Heart left ventricle (tissue), 16 donors: ENCODE measurements around the gene BDH2. TPM values are rescaled to one million over a fixed set of nuclear protein-coding genes. Genes with fewer than 3 reads are reported as not detected.

ENCODE experiments used
- ATAC-seq, 4 donors: fragments of 200-7000 bp; cut with Tn5 transposase; one replicate each; pipeline ENCODE4 v1.9.1; 2020 to 2022; ENCODE audit warnings: moderate library complexity in 4 of 4, mild to moderate bottlenecking in 3 of 4, moderate number of reproducible peaks in 1 of 4
- DNase-seq, 5 donors: peaks; one replicate each; pipeline ENCODE4 v3.0.0-alpha.2; 2020
- H3K27ac ChIP-seq, 12 donors: fragments of 200-600 bp; sonication (generic) in 4 of 12; one replicate each; pipeline versions ENCODE4 v1.5.0 to v1.8.0; 2016 to 2022; ENCODE audit warnings: mild to moderate bottlenecking in 2 of 12
- H3K27me3 ChIP-seq, 9 donors: fragments of 200-600 bp; sonication (generic) in 2 of 9; one replicate each; pipeline versions ENCODE4 v1.5.1 to v1.8.0; 2016 to 2022; ENCODE audit warnings: mild to moderate bottlenecking in 3 of 9
- H3K36me3 ChIP-seq, 9 donors: fragments of 200-600 bp; sonication (generic) in 2 of 9; one replicate each; pipeline versions ENCODE4 v1.5.0 to v1.8.0; 2018 to 2022; ENCODE audit warnings: mild to moderate bottlenecking in 2 of 9
- H3K4me1 ChIP-seq, 12 donors: fragments of 200-600 bp; sonication (generic) in 4 of 12; one replicate each; pipeline versions ENCODE4 v1.5.0 to v1.8.0; 2016 to 2022; ENCODE audit warnings: mild to moderate bottlenecking in 3 of 12
- H3K4me3 ChIP-seq, 12 donors: fragments of 200-600 bp; sonication (generic) in 4 of 12; one replicate each; pipeline versions ENCODE4 v1.5.0 to v1.8.0; 2017 to 2022; ENCODE audit warnings: mild to moderate bottlenecking in 9 of 12, moderate library complexity in 4 of 12
- H3K9me3 ChIP-seq, 12 donors: fragments of 200-600 bp; sonication (generic) in 4 of 12; one replicate each; pipeline versions ENCODE4 v1.5.0 to v1.8.0; 2016 to 2022; ENCODE audit warnings: mild to moderate bottlenecking in 1 of 12
- POLR2A ChIP-seq, 2 donors: fragments of 450-650 bp; IDR thresholded peaks; one replicate each; pipeline ENCODE4 v1.6.1; 2017; ENCODE audit warnings: antibody characterized with exemption in 2 of 2, mild to moderate bottlenecking in 2 of 2, moderate library complexity in 2 of 2
- whole genome bisulfite sequencing, 4 donors: extraction: QIAGEN DNeasy Blood & Tissue Kit in 2 of 4; methylation state at CpG; one replicate each; pipeline versions ENCODE4 v1.1.5 to v1.1.7; 2013 to 2018; 5-methylcytosine and 5-hydroxymethylcytosine counted together
- intact Hi-C, 10 donors: fragments of 100-400 bp; cut with DNase I; formaldehyde crosslinking; loops; one replicate each; pipeline versions ENCODE4 v1.11.1 to v1.14.2; 2022
- polyA plus RNA-seq, 2 donors: library from polyadenylated mRNA; stranded (reverse); fragments of 200-250 nt; gene quantifications; one replicate each; pipeline ENCODE4 v1.2.3, GENCODE V29; 2013
- total RNA-seq, 9 donors: library from RNA; depleted of rRNA in 2 of 9; stranded (reverse); fragments of >200 nt in 2 of 9; fragmentation: NEBNext Ultra II Directional in 3 of 9; extraction: Animal tissue kit (Norgen Biotek cat#: 25700) in 3 of 9; gene quantifications; one replicate each; pipeline versions ENCODE4 v1.1.0 to v1.2.4, GENCODE V29; 2016 to 2023
- TF ChIP-seq, protein P1 (sequence below), 12 donors: fragments of 200-600 bp; sonication (generic) in 4 of 12; IDR thresholded peaks; one replicate each; pipeline versions ENCODE4 v1.5.0 to v1.8.0; 2018 to 2022; ENCODE audit warnings: antibody characterized with exemption in 12 of 12, mild to moderate bottlenecking in 5 of 12
- donor health status: ischemic (EF 13 %, LVEDD 7.1; RV severe dilation, severe dysfunction).
- donor health status: healthy with polysubstance abuse.
- donor health status: DM: no; HTN: yes; CAD: no.
- donor health status: DM: no; HTN: no; CAD: no.
- donor health status: ischemic (EF 25% LVEDD 6.9; RV normal size, moderate dysfunction).
- donor health status: ischemic (EF 25% LVEDD 5.7; RV mildly dilated, moderate dysfunction).
- donor health status: healthy.
- donor health status: DM: yes; HTN: yes; CAD: no.
- donor health status: ischemic (EF 35%, LVEDD 5.7; RV mildly dilated, moderate dysfunction).
- donor health status: nonischemic (EF 11% LVEDD 7.7; RV severe dilation, severe dysfunction).
- donor health status: DM: yes; HTN: yes; CAD: no.
- donor health status: PGD.
- donor health status: ischemic (EF 29% LVEDD 5.4; RV normal size, mild dysfunction).
- donor health status: nonischemic (EF 23%, LVEDD 6.1; RV moderate dilation, normal function).

The BDH2 gene
- total and polyA plus RNA-seq, 11 donors = 20.3 to 38.0 (median 25.0) TPM

DNA sequence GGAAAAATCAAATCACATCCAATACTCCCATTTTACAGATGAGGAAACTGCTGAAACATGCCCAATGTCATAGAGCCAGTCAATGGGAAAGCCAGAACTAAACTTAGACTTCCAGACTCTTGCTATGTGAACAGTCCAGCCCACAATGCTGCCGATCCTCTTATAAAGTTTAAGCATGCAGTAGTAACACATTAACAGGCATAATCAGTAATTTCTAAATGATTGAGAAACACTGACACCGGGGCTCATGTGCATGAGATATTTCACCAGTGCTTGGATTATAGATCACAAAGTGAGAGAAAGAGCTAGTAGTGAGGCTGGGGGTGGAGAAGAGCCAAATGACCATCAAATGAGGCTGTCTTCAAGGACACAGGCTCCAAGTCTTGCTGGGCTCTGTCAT lies 2.5 kb downstream of the BDH2 start:
- Histone ChIP-seq H3K4me1 (peaks cover 0 to 32% (median 14%) of the 10 kb centered on the region in 12 donors), H3K4me3 (no peak overlapping the region), H3K27me3 (no peaks in the 10 kb centered on the region), H3K36me3 (peaks cover 0 to 31% (median 5%) of the 10 kb centered on the region in 9 donors), H3K27ac (no peak overlapping the region), H3K9me3 (no peaks in the 10 kb centered on the region)
- TF ChIP-seq, protein P1, sequence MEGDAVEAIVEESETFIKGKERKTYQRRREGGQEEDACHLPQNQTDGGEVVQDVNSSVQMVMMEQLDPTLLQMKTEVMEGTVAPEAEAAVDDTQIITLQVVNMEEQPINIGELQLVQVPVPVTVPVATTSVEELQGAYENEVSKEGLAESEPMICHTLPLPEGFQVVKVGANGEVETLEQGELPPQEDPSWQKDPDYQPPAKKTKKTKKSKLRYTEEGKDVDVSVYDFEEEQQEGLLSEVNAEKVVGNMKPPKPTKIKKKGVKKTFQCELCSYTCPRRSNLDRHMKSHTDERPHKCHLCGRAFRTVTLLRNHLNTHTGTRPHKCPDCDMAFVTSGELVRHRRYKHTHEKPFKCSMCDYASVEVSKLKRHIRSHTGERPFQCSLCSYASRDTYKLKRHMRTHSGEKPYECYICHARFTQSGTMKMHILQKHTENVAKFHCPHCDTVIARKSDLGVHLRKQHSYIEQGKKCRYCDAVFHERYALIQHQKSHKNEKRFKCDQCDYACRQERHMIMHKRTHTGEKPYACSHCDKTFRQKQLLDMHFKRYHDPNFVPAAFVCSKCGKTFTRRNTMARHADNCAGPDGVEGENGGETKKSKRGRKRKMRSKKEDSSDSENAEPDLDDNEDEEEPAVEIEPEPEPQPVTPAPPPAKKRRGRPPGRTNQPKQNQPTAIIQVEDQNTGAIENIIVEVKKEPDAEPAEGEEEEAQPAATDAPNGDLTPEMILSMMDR (IDR thresholded peaks at IDR 0.05) = no peak
- TF ChIP-seq POLR2A (IDR thresholded peaks at IDR 0.05) = no peak
- no peak for DNase-seq
- intact Hi-C loops = loop anchor here (5.0 to 10.0 kb wide), 13 partner anchors 50 to 662 kb away; partner anchors contain the start of genes SLC9B1 (in 2 of the 10) and NFKB1 (in 1 of the 10)
- WGBS, 4 donors = 88 to 97% (median 93%) methylated on average over 2 of the region's 2 CpGs
- ATAC-seq = no peak

DNA sequence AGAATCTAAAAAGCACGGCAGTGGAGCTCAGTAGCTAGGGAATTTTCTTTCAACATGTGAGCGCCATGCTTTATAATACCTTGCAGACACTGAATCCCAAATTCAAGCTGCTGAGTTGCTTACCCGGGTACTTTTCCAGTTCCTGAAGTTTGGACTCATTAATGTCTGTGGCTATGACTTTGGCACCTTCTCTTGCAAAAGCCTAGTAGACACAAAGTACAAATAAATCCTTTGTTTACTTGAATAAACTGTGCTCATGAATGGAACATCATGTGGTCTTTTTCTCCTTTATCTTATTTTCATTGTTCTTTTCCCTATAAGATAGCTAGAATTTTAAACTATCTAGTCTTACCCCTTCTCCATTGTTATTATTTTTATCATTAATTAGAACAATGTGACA lies 4.6 kb downstream of the BDH2 start:
- Histone ChIP-seq H3K9me3 (no peaks in the 10 kb centered on the region), H3K36me3 (peaks cover 0 to 51% (median 22%) of the 10 kb centered on the region in 9 donors), H3K4me1 (peaks cover 0 to 32% (median 14%) of the 10 kb centered on the region in 12 donors), H3K27ac (no peak overlapping the region), H3K27me3 (no peaks in the 10 kb centered on the region), H3K4me3 (no peak overlapping the region)
- TF ChIP-seq, protein P1 (IDR thresholded peaks at IDR 0.05) = no peak
- no peak for TF ChIP-seq POLR2A (IDR thresholded peaks at IDR 0.05)
- ATAC-seq = no peak
- intact Hi-C loops = loop anchor here (5.0 to 10.0 kb wide), 13 partner anchors 48 to 660 kb away; partner anchors contain the start of genes SLC9B1 (in 2 of the 10) and NFKB1 (in 1 of the 10)
- 88 to 94% (median 91%) methylated on average over 3 of the region's 3 CpGs for WGBS, 4 donors
- no peak for DNase-seq

DNA sequence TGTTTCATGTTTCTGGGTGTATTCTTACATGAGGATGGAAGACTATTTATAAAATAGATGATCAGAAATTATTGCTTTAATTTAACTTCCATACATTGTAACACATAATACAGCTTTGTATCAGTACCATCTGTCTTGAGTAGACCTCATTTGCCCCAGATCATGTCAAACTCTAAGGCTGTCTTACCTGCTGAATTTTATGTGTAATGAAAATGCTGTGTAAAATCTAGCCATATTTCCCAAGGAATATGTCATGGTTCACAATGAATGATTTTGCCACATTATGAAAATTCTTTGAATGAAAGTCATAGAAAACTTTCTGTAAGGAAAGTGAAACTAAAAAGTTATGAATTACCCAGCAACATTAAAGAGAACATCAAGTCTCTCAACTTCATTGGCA lies 7.4 kb downstream of the BDH2 start:
- TF ChIP-seq, protein P1 (IDR thresholded peaks at IDR 0.05) = no peak
- TF ChIP-seq POLR2A (IDR thresholded peaks at IDR 0.05) = no peak
- intact Hi-C loops = loop anchor here in 9 of 10 donors (5.0 to 10.0 kb wide), 9 partner anchors 47 to 657 kb away; partner anchors contain the start of gene SLC9B1 (in 1 of the 9)
- DNase-seq = no peak
- peaks cover 0 to 80% (median 44%) of the 10 kb centered on the region in 9 donors for H3K36me3 ChIP-seq
- H3K27ac ChIP-seq = no peak overlapping the region
- ATAC-seq = no peak
- H3K4me3 ChIP-seq = no peak overlapping the region
- H3K27me3 ChIP-seq = no peaks in the 10 kb centered on the region
- no peaks in the 10 kb centered on the region for H3K9me3 ChIP-seq
- peaks cover 0 to 14% (median 0%) of the 10 kb centered on the region in 12 donors for H3K4me1 ChIP-seq

DNA sequence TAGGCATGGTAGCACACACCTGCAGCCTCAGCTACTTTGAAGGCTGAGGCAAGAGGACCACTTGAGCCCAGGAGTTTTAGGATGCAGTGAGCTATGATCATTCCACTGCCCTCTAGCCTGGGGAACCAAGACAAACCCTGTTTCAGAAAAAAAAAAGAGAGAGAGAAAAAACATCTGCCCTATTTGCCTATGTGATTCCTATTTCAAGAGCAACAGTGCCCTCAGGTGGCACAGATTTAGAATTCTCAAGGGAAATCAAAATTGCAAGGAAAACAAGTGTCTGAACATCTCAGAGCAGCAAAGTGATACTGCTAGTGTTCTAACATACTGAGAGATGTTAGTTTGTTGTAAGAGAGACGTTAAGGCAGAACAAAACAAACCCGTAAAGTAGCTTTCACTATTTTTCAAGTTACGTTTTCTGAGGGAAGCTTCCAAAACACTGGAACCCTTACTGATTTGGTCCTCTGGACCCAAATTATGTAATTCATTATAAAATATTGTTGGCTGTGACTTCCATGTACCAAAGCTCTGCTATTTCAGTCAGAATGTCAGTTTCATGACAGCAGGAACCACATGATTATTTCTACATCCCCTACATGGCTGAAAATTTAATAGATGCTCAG lies 7.9 kb downstream of the BDH2 start:
- no peak for DNase-seq
- peaks cover 0 to 85% (median 49%) of the 10 kb centered on the region in 9 donors for H3K36me3 ChIP-seq
- intact Hi-C loops = loop anchor here in 9 of 10 donors (5.0 to 10.0 kb wide), 9 partner anchors 47 to 657 kb away; partner anchors contain the start of gene SLC9B1 (in 1 of the 9)

More for the DNA sequence above, 7.9 kb downstream of the BDH2 start:
- 64 to 74% (median 69%) methylated on average over 3 of the region's 3 CpGs for WGBS, 4 donors
- no peaks in the 10 kb centered on the region for H3K9me3 ChIP-seq
- no peaks in the 10 kb centered on the region for H3K27me3 ChIP-seq
- TF ChIP-seq, protein P1 (IDR thresholded peaks at IDR 0.05) = peak in 11 of 12 donors; percentile 12 to 55 (median 42)
- no peak for TF ChIP-seq POLR2A (IDR thresholded peaks at IDR 0.05)
- no peak overlapping the region for H3K4me3 ChIP-seq
- ATAC-seq = no peak
- H3K4me1 ChIP-seq = peaks cover 0 to 14% (median 0%) of the 10 kb centered on the region in 12 donors
- H3K27ac ChIP-seq = no peak overlapping the region
